ENCODE results near the gene TRIM22.

DNA sequence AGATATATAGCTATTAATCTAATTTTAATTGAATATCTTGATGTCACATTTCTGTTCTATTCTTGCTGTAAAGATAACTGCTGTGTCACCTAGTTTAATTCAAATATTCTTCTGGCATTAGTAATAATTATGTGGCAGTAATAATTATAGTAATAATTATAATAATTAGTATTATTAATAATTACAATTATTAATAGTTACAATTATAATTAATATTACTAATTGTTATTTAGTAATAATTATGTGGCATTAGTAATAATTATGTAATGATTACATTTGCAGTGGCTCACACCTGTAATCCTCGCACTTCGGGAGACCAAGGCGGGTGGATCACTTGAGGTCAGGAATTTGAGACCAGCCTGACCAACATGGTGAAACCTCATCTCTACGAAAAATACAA, 3.2 kb upstream of the TRIM22 start:
- TF ChIP-seq HMG20A (CRISPR knock-in tag; conservative IDR thresholded peaks at IDR 0.05) (no peak), ZNF253 (CRISPR knock-in tag; conservative IDR thresholded peaks at IDR 0.05) (no peak), SRSF9 (IDR thresholded peaks at IDR 0.05; ENCODE audit: borderline replicate concordance, low read depth, low read length) (no peak), RAD21 (CRISPR knock-in tag; conservative IDR thresholded peaks at IDR 0.05 in 1 of 2, IDR thresholded peaks at IDR 0.05 in 1 of 2) (no peak), PHF20 (IDR thresholded peaks at IDR 0.05; ENCODE audit: partially characterized antibody) (no peak)
- TF ChIP-seq, protein P1, sequence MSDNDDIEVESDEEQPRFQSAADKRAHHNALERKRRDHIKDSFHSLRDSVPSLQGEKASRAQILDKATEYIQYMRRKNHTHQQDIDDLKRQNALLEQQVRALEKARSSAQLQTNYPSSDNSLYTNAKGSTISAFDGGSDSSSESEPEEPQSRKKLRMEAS (CRISPR knock-in tag; IDR thresholded peaks at IDR 0.05) = no peak
- TF ChIP-seq, protein P2, sequence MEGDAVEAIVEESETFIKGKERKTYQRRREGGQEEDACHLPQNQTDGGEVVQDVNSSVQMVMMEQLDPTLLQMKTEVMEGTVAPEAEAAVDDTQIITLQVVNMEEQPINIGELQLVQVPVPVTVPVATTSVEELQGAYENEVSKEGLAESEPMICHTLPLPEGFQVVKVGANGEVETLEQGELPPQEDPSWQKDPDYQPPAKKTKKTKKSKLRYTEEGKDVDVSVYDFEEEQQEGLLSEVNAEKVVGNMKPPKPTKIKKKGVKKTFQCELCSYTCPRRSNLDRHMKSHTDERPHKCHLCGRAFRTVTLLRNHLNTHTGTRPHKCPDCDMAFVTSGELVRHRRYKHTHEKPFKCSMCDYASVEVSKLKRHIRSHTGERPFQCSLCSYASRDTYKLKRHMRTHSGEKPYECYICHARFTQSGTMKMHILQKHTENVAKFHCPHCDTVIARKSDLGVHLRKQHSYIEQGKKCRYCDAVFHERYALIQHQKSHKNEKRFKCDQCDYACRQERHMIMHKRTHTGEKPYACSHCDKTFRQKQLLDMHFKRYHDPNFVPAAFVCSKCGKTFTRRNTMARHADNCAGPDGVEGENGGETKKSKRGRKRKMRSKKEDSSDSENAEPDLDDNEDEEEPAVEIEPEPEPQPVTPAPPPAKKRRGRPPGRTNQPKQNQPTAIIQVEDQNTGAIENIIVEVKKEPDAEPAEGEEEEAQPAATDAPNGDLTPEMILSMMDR (IDR thresholded peaks at IDR 0.05 in 2 of 3, conservative IDR thresholded peaks at IDR 0.05 in 1 of 3; ENCODE audit: insufficient read depth in 2 of 3, low read depth in 1 of 3, low read length in 3 of 3) = no peak
- TF ChIP-seq, protein P3, sequence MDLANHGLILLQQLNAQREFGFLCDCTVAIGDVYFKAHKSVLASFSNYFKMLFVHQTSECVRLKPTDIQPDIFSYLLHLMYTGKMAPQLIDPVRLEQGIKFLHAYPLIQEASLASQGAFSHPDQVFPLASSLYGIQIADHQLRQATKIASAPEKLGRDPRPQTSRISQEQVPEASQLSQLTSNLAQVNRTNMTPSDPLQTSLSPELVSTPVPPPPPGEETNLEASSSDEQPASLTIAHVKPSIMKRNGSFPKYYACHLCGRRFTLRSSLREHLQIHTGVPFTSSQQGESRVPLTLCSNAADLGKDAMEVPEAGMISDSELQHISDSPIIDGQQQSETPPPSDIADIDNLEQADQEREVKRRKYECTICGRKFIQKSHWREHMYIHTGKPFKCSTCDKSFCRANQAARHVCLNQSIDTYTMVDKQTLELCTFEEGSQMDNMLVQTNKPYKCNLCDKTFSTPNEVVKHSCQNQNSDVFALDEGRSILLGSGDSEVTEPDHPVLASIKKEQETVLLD (IDR thresholded peaks at IDR 0.05) = no peak

Measured in K562 (cell line).